HG03575 (cell line): ENCODE data around the gene SNRNP25.
"Not testable (repeated sequence)": the region's sequence is repeated elsewhere in the genome, so short reads cannot be mapped to it uniquely, and the experiment has no call there.

Experiments used
- ATAC-seq: cut with Tn5 transposase; IDR thresholded peaks from one replicate; pipeline ENCODE4 v1.9.1; 2021; ENCODE audit not compliant: unreplicated experiment, insufficient number of reproducible peaks, low FRiP score; ENCODE audit errors: extremely low read depth

SNRNP25 gene

DNA sequence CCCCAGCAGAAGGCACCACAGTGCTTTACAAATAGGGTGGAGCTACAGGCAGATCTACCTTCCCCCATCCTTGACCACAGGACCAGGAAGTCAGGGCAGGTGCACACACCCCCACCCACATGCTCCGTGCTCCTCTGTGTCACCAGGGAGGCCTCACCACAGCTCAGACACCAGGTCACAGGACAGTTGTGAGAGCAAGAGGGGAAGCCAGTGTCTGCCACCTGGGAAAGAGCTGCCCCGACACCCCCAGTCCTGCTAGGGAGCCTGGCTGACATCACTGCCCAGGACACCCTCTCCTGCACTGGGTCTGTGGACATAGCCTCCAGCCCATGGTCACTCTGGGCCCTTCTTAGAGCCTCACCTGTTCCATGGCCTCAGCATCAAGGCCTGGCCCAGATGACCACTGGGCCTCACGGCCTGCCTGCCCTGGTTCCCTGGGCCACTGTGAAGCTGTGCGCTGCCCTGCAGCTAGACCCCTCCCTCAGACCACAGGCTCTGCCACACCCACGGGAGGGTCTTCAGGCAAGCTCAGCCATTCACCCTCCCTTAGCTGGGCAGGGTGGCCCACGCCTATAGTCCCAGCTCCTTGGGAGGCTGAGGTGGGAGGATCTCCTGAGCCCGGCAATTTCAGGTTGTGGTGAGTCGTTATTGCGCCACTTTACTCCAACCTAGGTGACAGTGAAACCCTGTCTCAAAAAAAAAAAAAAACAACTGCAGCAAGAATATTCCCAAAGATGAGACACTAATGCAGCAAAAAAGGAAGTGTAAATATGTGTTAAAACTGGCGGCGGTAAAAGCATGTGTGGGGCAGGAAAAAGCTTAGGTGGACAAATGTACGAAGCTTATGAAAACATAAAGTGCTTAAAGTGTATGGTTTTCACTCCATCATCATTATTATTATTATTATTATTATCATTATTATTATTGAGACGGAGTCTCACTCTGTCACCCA lies 14.4 kb upstream of the SNRNP25 start:
- no peak for ATAC-seq

- no peak for ATAC-seq
These were observed 12.1 kb upstream of the SNRNP25 start for GRCh38 chr16:41439-42068.

- ATAC-seq: no peak
These were observed 11.6 kb upstream of the SNRNP25 start for GRCh38 chr16:42069-42457.

DNA sequence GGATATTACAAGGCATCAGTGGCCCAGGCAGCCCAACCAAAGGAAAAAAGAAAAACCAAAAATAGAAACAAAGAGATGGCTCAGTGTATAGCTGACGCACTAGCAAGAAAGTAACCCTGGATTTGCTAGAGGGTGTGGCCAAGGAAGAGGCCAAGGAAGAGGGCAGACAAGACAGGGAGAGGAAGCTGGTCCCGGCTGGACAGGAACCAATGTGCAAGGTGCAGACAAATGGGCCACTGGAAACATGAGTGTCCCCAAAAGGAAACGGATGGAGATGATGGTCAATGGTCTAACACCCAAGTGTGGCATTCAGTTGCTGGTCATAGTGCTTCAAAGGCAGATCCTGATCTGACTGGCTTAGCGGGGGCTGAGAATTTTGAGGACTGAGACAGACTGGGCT lies 10.9 kb upstream of the SNRNP25 start:
- ATAC-seq: no peak

GRCh38 chr16:43294-43693 lies 10.3 kb upstream of the SNRNP25 start:
- ATAC-seq: no peak

DNA sequence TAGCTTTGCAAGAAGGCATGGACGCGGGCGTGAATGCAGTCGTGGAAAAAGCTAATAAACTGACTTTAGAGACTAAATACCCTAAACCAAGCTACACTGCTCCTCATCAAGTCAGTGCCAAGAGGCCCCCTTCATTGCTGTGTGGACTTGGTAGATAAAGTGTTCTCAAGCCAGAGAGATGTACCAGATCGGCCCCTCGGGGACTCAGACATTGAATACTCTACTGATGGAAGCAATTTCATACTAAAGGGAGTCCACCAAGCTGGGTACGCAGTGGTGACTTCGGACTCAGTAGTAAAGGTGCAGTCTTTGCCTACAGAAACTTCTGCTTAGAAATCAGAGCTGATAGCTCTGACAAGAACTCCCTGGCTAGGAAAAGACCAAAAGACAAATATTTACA lies 9.0 kb upstream of the SNRNP25 start:
- no peak for ATAC-seq

GRCh38 chr16:45454-45853 lies 8.2 kb upstream of the SNRNP25 start:
- ATAC-seq: no peak

GRCh38 chr16:46510-46909 lies 7.1 kb upstream of the SNRNP25 start:
- not testable (repeated sequence) for ATAC-seq

GRCh38 chr16:47234-47633 lies 6.4 kb upstream of the SNRNP25 start:
- ATAC-seq: no peak

DNA sequence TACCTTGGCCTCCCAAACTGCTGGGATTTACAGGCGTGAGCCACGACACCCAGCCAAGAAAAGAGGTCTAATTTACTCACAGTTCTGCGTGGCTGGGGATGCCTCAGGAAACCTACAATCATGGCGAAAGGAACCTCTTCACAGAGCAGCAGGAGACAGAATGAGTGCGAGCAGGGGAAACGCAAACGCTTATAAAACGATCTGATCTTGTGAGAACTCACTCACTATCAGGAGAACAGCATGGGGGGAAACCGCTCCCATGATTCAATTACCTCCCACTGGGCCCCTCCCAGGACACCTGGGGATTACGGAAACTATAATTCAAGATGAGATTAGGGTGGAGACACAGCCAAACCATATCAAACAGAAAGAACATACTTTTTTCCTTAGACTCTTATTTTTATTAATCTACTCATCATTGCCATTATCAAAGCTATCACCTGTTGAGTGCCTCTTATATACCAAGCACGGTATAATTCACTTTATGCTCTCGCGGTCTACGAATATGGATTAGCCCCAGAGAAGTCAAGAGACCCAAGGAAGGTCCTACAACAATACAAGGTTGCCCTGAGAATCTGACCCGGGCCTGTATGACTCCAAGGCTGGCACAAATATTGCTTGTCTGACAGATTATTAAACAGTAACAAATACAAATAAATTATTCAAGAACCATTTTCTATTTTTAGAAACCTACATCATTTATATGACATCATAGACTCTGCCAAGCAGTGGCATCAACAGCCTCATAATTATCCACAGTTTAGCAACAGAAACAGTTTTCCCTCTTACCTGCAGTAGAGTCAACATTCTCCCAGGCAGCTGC lies 2.6 kb upstream of the SNRNP25 start:
- ATAC-seq: no peak

DNA sequence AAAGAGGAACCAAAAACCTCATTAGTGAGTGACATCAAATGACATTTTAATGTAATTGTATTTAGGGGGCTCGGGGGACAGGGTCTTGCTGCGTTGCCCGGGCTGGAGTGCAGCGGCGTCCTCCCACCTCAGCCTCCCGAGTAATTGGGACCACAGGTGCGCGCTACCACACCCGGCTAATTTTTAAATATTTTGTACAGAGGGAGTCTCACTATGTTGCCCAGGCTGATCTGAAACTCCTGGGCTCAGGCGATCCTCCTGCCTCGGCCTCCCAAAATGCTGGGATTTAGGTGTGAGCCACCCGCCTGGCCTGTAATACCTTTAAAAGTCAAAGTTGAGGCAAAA lies 581 bp downstream of the SNRNP25 start:
- no peak for ATAC-seq

GRCh38 chr16:55571-56136 lies 2.0 kb downstream of the SNRNP25 start:
- no peak for ATAC-seq

GRCh38 chr16:56231-56927 lies 2.8 kb downstream of the SNRNP25 start:
- ATAC-seq: no peak

- no peak for ATAC-seq
These were observed 4.1 kb downstream of the SNRNP25 start for GRCh38 chr16:57711-58110.

DNA sequence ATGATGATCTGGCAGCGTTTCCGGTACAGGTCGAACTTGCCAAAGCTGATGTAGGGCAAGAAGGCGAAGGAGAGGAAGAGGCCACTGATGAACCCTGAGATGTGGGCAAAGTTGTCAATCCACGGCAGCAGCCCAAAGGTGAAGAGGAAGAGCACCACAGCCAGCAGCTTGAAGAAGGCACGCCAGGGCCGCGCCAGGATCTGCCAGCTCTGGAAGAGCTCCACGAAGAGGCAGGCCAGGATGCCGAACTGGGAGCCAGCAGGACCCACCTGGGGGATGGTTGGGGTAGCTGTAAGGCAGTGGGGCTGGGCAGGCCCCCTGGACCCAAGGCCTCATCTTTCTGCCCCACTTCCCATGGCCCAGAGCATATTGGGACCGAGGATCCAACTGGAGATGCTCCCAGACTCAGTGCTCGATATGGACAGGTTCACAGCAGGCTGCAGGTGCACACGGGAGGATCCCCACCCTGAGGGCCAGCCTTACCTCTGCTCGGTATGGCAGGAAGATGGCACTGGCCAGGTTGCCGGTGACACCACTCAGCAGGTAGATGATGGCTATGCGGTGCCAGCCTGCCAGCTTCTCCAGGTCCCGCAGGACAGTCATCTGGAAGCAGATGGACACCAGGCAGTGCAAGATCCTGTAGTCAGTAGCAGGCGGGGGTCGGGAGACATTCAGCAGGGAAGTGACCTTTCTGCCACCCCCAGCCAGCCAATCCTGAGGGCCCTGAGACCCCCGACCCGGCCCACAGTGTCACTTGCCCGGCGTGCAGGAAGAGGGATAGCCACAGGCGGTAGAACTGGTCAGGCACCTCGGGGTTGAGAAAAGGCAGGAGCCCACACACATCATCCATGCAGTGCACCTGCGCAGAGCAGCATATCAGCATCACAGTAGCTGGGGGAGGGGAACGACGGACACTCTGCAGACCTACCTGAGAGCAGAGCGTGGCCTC lies 5.1 kb downstream of the SNRNP25 start:
- no peak for ATAC-seq

GRCh38 chr16:59440-60059 lies 5.9 kb downstream of the SNRNP25 start:
- ATAC-seq: no peak

DNA sequence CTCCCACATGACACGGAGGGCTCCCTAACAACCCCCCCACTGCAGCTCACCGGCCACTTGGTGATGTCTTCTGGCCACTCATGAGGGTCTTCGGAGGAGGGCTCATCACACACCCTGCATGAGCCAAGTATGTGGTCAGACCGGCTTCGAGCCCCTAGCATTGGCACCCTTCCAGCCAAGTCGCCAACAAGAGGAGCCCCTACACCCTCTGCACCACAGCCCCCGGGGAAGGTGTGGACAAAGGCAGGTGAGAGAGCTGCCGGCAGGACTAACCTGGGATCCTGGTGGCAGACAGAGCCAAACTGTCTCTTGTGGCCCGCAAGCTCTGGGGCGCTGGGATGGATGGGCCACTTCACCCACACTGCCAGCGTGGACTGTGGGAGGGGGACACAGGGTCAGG lies 6.5 kb downstream of the SNRNP25 start:
- ATAC-seq: no peak
